T-helper 1 cell treated with Interleukin-12 subunit alpha and Interleukin-12 subunit beta and Interleukin-4 antibody, amounts not matched to agents 30 ng/mL and 1 ng/mL, for 36 hours (primary cell): Measurements from ENCODE around the gene FAR2. TPM values are rescaled to one million over a fixed set of nuclear protein-coding genes. Genes with fewer than 3 reads are reported as not detected.
"Not testable (repeated sequence)": the region's sequence is repeated elsewhere in the genome, so short reads cannot be mapped to it uniquely, and the experiment has no call there.

ENCODE experiments used
- intact Hi-C: fragments of 100-400 bp; cut with micrococcal nuclease; formaldehyde crosslinking; loops from one replicate; pipeline ENCODE4 v1.15.1; 2024
- total RNA-seq: library from RNA; stranded (reverse); gene quantifications from 2 replicates; pipeline ENCODE4 v1.2.3, GENCODE V29; 2022

The FAR2 gene
- 9.6 and 11.3 TPM in 2 replicates for total RNA-seq

DNA sequence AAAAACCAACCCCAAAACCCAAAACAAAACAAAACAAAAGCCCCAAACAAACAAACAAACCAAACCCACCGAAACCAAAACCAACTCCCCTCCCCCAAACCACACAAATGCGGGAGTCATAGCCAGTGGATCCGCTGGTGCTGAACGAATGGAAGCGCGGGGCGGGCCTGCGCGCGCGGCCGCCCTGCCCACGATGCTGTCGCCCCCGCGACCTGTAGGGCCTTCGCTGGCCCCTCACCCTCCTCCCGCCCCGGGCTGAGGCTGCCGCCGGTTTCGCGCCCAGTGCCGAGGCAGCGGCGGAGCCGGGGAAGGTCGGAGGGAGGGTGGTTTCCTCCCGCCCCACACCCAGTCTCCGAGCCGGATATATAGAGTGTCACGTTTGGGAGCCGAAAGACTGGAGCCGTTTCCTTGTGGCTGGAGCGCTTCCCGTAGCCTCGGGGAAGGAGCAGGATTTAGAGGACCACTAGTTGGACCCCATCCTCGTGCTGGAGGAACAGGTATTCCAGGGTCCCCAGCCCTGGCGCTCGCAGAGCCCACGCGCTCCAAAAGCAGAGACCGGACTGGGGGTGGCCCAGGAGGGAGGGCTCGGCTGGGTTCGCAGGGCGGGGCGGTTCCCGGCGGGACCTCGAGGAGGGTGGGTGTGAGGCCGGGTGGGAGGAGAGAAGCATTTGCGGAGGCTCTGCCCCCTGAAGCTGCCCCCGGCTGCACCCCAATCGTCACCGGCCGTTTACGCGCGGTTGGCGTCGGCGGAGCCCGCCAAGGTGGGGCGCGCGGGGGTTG lies at the start of gene FAR2:
FAR2 (plus strand) TSS at position 368 of the 780 bp plus-strand sequence. CDS start 121,172 bp downstream, outside the sequence.
- intact Hi-C loops, result loop anchor here (1.0 to 5.0 kb wide), 6 partner anchors 15 to 957 kb away; partner anchors contain the start of genes CCDC91 and ERGIC2

DNA sequence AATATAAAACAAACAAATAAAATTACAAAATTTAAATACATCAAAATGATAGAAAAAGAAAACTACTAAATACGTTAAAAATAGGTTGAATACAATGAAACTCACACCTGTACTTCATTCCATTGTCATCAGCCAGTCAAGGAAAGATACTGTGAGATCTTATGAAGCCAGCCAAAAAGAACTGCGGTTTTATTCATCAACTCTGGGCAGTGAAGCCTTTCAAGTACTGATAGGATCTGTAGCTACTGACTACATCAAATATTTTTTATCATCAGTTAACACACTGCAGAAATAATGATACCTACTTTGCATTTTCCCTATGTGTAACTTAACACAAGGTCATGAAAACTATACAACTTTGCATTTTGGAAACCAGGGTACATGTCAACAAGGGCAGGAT lies 46.3 kb upstream of the FAR2 start:
- intact Hi-C loops, result loop anchor here (1.0 to 10.0 kb wide), 13 partner anchors 9 to 1972 kb away; partner anchors contain the start of genes BMAL2, CCDC91, ERGIC2 and IPO8

DNA sequence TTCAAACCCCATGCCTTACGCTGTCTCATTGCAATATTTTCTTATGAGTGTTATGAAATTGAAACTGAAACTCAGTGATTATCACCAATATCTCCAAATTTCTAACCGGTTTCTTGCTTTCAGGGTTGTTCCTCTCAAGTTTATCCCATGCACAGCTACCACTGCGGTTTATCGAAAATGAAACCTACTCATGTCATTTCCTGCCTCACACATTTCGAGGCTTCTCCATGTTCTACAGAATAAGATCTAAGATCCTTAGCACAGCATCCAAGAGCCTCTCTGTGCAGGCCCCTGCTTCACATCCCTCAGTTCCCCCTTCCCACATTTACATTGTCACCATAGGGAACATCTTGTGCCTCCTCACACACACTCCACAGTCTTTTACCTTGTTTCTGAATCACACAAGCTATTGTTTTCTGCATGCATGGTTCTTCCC lies 45.5 kb upstream of the FAR2 start:
- intact Hi-C loops, result loop anchor here (1.0 to 10.0 kb wide), 13 partner anchors 8 to 1971 kb away; partner anchors contain the start of genes BMAL2, CCDC91, ERGIC2 and IPO8

DNA sequence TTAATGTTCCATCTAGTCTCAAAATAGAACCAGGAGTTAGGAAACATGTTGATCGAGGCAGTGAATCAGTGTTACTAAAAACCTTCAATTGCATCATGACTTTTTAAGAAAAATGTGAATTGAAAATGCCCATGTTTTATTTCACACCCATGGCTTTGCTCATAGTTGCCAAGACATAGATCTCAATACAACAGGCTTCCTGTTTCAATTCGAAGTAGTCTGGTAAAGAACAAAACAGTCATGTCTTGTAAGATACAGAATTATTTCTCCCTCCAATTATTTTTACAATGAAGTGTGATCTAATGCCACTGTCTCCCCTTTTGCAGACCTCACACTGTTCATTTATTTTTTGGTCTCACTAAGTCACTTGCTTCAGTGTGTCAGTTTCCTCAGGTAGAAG lies 44.6 kb upstream of the FAR2 start:
- intact Hi-C loops, result loop anchor here (1.0 to 10.0 kb wide), 6 partner anchors 16 to 1770 kb away; partner anchors contain the start of genes BMAL2, CCDC91 and IPO8

DNA sequence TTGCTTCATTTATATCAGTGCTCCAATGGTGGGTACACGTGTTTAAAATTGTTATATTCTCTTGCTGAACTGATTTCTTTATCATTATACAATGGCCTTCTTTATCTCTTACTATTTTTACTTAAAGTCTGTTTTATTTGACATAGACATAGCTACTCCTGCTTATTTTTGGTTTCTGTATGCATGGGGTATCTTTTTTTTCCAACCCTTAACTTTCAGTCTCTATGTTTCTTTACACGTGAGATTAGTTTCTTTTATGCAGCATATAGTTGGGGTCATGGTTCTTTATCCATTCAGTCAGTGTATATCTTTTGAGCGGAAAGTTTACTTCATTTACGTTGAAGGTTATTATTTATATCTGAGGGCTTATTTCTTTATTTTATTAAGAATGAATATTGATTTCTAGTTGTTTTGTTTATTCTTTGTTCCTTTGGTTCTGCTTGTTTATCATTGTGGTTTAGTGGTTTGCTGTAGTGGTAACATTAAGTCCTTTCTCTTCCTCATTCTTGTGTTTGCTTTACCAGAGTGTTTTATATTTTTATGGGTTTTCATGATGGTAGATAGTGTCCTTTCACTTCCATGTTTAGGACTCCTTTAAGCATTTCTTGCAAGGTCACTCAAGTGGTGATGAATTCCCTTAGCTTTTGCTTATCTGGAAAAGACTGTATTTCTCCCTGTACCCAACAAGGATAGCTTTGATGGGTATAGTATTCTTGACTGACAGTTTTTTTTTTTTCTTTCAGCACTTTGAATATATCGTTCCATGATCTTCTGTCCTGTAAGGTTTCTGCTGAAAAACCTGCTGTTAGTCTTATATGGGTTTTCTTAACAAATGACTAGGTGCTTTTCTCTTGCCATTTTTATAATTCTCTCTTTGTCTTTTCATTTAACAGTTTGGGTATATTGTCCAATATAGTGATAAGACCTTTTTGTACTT lies 38.3 kb upstream of the FAR2 start:
- intact Hi-C loops, result loop anchor here (1.0 kb wide), 1 partner anchor 7 kb away; no protein-coding TSS in a partner anchor

DNA sequence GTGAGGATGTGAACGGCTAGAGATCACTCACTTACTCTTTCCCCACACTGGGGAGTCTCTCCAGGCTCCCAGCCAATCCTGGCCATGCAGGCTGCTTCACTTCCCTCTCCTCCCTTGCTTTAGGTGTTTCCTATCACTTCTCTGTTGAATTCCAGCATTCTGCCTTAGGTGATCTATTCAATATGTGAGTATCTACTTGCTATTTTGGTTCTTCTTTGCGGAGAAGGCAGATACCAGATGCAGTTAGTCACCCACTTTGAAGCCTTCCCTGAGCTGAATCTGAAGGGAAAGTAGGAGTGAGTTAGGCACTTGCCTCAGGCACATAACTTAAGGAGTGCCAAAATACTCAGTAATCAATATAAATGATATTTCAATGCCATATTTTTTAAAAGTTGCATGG lies 36.0 kb upstream of the FAR2 start:
- intact Hi-C loops, result no loop called here

DNA sequence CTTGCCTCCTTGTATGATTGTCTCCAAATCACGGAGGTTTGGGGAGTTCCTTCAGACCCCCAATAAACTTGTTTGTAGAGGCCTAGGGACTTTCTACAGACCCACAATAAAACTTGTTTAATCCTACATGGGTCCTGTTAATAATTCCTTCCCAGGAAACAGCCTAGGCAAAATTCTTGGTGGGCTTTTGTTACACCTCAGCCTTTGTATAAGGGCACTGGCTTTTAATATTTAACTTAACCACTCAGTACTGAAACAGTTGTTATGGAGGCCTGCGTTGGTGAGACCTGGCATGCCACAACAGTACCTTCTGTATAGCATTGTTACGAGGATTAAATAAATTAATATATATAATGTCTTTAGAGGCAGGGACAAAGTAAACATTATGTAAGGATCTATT lies 32.7 kb upstream of the FAR2 start:
- intact Hi-C loops, result no loop called here

DNA sequence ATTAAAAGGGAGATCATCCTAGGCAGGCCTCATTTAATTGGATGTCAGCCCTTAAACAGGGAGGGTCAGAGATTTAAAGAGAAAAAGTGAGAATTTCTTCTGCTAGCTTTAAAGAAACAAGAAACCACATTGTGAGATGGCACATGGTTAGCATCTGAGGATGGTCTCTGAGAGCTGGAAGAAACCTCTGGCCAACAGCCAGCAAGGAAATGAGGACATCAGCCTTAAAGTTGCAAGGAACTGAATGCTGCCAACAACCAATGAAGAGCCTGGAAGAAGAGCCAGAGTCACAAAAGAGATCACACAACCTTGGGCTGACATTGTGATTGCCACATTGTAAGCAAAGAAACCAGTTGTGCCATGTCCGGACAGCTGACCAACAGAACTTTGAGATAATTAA lies 17.5 kb upstream of the FAR2 start:
- intact Hi-C loops, result no loop called here

DNA sequence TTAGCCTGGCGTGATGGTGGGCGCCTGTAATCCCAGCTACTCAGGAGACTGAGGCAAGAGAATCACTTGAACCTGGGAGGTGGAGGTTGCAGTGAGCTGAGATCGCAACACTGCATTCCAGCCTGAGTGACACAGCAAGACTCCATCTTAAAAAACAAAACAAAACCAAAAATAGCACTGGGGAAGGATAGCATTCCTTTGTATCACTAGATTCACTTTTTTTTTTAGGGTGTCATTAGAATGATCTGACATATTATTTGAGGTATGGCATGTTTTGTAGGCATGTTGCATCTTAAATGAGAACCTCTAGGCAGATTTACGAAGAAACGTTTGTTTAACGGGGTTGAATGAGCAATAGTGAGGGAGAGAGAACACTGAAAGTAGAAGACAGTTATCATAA lies 16.8 kb upstream of the FAR2 start:
- intact Hi-C loops, result no loop called here

DNA sequence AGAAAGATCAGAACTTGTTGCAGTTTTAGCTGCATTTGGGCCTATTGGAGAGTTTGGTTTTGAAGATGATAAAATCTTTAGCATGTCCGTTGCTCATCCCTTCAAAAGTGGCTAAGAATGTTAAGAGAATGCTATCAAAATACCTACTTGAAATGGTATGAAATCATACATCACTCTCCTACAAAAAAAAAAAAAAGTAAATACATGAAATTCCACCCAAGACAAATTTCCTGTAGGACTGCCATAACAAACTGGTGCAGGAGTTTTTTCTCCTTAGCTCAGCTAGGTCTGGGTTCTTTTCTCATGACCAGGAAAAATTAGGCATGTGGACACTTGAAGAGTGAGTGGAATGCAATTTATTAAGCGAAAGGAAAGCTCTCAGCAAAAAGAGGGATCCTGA lies 15.9 kb upstream of the FAR2 start:
- intact Hi-C loops, result no loop called here

DNA sequence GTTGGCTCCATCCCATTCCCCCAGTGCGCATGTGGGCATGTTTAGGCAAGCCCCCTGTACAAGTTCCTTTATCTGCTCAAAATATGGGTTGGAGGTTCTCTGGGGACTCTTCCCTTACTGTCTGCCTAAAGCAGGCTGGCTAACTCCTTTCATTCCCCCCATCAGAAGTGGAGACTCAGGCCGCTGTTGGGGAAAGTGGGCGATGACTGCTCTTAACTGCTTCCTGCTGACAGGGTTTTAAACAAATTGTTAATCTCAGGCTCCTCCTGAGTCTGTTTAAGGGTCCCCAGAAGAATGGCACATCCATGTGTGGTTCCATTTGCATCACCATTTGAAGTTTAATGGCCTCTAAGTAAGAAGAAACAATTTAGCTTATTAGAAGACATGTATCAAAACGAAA lies 15.4 kb upstream of the FAR2 start:
- intact Hi-C loops, result no loop called here

DNA sequence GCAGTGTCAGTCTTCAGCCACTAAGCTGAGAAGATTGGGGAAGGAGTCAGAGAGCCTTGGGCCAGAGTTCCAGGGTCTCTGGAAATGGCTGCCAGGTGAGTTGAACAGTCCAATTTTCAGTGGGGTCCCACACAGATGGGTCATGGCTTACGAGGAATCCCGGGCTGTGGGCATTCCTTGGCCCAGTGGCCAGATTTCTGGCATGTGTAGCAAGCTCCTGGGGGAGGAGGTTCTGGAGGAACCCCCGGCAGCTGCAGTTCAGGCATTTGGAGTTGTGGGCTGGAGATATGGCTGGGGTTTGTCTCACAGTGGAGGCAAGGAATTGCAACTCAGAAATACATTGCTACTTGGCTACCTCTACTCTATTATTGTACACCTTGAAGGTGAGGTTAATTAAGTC lies 10.8 kb upstream of the FAR2 start:
- intact Hi-C loops, result not testable (repeated sequence)

DNA sequence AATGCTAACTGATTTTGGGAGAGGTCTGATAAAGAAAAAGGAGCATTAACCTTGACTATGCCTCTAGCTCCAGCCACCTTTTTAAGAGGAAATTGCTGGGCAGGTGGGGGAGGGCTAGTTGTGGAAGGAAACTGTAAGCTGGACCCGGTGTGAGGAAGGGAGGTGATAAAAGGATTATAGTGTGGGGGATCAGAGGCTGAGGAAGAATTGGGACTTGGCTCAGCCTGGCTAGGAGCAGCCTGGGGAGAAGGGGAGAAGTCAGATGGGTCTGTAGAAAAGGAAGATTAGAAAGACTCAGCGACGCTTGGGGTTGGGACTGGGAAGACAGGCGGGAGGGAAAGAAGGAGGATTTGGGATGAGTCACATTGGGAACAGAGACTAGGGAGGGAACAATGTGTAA lies 10.2 kb upstream of the FAR2 start:
- intact Hi-C loops, result not testable (repeated sequence)

DNA sequence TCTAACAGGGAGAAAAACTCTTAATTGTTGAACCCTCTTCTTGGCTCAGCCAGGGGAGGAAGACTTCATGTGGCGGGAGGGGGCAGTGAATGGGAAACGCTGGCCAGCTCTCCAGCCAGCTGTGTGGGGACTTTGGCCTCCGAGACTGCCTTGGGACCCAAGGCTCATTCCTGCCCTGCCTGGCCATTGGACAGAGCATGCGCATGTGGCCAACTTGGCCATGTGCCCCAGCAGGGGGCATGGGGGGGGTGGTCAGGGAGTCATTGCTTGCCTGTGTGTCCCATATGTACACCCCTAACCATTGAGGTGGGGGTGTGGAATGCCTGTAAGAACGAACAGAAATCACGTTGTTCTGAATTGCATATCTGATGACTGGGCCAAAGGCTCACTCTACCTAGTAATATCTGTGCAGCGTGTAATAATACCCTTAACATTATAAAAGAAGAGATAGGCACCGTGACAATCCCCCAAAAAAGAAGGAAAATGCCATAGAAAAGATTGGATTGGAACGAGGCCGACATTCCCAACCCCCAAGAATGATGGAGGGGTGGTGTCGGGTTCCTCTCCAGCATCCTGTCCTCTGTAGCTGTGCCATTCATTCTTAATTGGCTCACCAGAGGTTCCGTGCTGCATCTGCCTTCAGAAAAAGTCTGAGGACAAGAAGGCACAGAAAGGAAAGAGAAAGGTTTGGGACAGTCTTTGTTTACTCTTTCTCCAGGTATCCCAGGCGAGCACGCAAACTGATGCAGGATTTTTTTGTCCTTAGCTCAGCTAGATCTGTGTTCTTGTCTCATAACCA lies 3.5 kb upstream of the FAR2 start:
- intact Hi-C loops, result loop anchor here (5.0 kb wide), 1 partner anchor 953 kb away; the partner anchor contains the start of gene CCDC91

DNA sequence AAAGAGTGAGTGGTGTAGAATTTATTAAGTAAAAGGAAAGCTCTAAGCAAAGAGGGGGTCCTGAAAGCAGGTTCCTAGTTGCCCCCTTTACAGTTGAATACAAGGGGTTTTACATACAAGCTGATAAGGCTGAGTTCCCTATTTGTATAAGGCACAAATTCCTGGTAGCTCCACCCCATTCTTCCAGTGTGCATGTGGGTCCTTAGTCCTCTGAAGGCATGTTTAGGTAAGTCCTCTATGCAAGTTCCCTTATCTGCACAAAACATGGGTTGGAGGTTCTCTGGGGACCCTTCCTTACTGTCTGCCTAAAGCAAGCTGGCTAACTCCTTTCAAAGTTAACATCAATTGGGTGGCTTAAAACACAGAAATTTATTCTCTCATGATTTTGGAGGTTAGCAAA lies 2.9 kb upstream of the FAR2 start:
- intact Hi-C loops, result loop anchor here (5.0 kb wide), 1 partner anchor 954 kb away; the partner anchor contains the start of gene CCDC91

DNA sequence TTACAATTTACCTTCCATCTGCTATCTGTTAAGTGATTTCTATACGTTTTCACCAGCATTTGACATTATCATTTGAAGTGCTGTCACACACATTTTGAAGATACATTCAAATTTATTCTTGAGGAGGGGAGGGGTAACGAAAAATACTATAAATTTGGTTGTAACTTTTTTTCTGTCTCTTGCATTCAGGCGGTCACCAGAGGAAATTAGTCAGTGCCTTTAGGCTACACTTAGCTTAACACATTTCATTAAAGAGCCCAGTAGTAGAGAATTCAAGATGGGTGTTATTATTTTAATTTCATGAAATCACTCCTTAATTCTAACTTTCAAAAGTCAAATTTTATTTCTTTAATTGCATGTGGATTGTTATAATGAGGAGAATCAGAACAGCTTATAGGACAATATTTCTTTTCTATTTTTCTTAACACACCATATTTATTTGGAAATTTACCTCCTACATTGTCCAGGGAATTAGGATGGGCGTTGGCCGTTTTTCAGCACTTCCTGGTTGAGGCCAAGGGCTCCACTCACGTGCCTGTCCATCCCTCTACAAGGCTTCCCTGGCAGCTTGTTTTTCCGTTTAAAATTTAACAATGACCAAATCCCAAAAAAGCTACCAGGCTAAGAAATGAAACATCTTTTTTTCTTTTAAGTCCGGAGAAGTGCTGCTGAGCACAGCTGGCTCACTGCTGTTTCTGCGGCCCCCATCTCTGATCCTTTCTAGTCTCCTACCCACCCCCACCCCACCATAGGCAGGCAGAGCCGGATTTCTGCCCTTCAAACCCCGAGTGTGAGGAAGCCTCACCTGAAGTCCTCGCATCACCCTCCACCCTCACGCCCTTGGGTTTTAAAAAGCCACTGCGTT lies 1.1 kb upstream of the FAR2 start:
- intact Hi-C loops, result loop anchor here (1.0 to 5.0 kb wide), 4 partner anchors 45 to 956 kb away; partner anchors contain the start of genes CCDC91 and ERGIC2

DNA sequence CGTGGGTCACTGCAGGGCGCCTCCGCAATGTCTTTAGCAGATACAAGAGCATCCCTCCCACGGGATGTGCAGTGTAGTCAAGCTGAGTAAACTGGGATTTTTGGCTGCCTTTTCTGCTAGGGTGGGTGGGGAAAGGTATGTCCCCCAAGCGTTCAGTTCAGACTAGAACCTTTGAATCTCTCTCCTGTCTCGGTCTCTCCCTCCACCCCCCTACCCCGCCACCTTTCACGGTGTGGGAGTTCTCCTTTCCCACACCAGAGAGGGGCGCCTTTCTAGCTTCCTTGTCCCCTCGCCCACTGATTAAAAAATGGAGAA lies 525 bp upstream of the FAR2 start:
- intact Hi-C loops, result loop anchor here (1.0 to 5.0 kb wide), 4 partner anchors 45 to 956 kb away; partner anchors contain the start of genes CCDC91 and ERGIC2

DNA sequence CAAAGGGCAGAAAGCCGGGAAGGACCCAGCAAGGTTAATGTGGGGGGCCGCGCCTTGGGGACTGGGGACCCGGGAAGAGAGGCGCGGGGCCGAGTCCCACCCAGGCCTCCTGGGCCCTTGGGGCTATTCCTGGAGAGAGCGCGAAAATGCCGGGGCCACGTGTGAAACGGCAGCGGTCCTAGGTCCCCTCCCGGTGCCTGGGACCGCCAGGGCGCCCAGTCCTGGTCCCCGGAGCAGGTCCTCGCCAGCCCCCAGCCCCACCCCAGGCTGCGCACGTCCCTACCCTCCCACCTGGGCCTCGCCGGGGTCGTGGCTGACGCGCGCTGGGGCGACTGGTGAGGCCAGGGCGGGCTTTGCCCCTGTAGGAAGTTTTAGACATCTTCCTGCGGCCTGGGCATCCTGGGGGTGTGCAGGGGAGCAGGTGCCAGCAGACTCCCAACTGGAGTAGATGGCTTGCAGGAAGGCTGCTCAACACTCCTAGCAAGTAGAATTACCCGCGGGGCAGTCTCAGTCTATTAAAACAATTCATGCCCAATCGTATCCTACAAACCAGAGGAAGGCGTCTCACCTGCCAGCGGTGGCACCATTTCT lies 708 bp downstream of the FAR2 start:
- intact Hi-C loops, result loop anchor here (1.0 to 5.0 kb wide), 5 partner anchors 15 to 957 kb away; partner anchors contain the start of genes CCDC91 and ERGIC2

DNA sequence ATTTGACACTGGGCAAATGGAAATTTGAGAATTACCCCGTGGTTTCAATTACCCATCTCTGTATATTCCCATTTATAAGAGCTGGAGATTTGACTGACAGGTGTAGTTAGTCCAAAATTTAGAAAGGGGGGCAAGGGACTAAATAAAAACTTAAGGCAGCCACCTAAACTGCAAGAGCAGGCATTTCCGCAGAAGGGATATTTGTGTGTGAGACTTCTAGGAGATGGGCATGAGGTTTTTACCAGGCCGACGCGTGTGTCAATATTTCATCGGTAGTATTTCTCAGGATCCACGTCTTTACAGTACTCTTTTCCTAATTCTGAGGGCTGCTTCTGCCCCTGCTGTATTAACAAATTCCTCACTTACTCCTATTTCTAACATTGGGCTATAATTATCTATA lies 1.4 kb downstream of the FAR2 start:
- intact Hi-C loops, result no loop called here
